Choroid plexus epithelial cell (primary cell): ENCODE data around the gene TRIP6.

Source experiments
- DNase-seq: peaks from one replicate; pipeline ENCODE4 v3.0.0-alpha.2; 2010; ENCODE audit warnings: low read depth
- H3K4me3 ChIP-seq: 2 replicates; pipeline ENCODE4 v1.5.1; 2011; ENCODE audit warnings: low read depth, mild to moderate bottlenecking, control low read depth, low read length, moderate library complexity
- CTCF ChIP-seq: conservative IDR thresholded peaks from 2 replicates; pipeline ENCODE4 v1.5.1; 2011; ENCODE audit warnings: low read depth, mild to moderate bottlenecking, control low read depth, inconsistent platforms, low read length, moderate library complexity

Gene TRIP6

GRCh38 chr7:100896732-100897608 is 29.8 kb downstream of the TRIP6 start:
- H3K4me3 ChIP-seq = peak overlapping the region; percentile 43
- TF ChIP-seq CTCF = peak; percentile 70
- no peak for DNase-seq

- H3K4me3 ChIP-seq = no peak overlapping the region
- no peak for TF ChIP-seq CTCF
- no peak for DNase-seq
These were observed 30.7 kb downstream of the TRIP6 start for GRCh38 chr7:100897772-100898454.

GRCh38 chr7:100899432-100899831 is 32.2 kb downstream of the TRIP6 start:
- no peak for TF ChIP-seq CTCF
- no peak overlapping the region for H3K4me3 ChIP-seq
- DNase-seq = no peak

GRCh38 chr7:100900978-100901377 is 33.8 kb downstream of the TRIP6 start:
- DNase-seq = no peak
- TF ChIP-seq CTCF = no peak
- H3K4me3 ChIP-seq = no peak overlapping the region

GRCh38 chr7:100901921-100902332 is 34.7 kb downstream of the TRIP6 start:
- no peak for TF ChIP-seq CTCF
- no peak overlapping the region for H3K4me3 ChIP-seq
- no peak for DNase-seq

GRCh38 chr7:100902638-100903037 is 35.5 kb downstream of the TRIP6 start:
- no peak for TF ChIP-seq CTCF
- H3K4me3 ChIP-seq = no peak overlapping the region
- DNase-seq = no peak
